Stimulated activated CD4-positive, alpha-beta T cell treated with anti-CD3 and anti-CD28 coated beads, TNF-alpha, amount 100 ng/mL, for 24 hours (primary cell): ENCODE data around the gene ANO1.

ENCODE experiments used
- DNase-seq, 3 experiments: peaks; one replicate each; pipeline ENCODE4 v3.0.0-alpha.2; 2020; ENCODE audit warnings: low read depth in 3 of 3

The ANO1 gene

DNA sequence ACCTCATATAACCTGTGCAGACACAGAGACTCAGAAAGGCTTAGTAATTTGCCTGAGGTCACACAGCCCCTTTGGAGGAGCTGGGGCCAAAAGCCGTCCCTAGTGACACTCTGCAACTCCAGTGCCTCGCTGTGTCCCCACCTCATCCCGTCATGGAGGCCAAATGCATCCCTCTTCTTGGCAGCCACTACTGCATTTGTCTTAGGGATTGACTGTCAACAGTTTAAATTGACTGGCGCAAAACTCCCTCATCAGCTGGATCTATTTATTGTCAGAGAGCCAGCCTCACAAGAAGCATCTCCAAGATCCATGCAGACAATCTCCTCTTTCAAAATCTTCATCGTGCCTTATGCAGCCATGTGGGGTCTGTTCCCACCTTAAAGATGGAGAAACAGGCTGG lies 35.7 kb downstream of the ANO1 start:
- DNase-seq = no peak

- no peak for DNase-seq
Measured at GRCh38 chr11:70115778-70116177, 37.7 kb downstream of the ANO1 start.

DNA sequence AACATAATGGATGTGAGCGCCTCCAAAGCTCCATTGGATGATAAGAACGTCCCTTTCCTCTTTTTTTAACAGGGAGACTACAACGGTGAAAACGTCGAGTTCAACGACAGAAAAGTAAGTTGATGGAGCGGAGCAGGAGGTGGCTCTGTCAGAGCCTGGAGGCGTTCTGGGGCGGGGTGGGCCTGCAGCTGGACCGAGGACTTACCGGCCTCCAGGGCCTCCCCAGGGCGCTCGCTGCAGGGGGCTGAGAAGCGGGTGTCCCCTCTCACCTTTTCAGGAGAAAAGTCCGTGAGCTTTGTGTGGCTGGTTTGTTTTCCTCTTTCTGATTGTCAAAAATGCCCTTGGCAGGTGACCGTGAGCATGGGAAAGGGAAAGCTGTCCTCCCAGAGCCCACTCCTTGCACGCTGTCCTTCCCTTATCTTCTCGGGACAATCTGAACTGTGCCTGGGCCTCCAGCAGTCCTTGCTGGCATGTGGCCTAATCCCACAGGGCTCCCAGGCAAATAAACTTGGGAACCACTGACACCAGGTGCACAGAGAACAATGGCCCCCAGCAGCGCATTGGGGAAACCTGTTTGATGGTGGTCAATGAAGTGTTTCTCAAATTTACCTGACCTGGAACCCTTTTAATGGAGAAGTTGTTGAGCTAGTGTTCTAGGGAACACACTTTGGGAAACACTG lies 38.4 kb downstream of the ANO1 start:
- no peak for DNase-seq

DNA sequence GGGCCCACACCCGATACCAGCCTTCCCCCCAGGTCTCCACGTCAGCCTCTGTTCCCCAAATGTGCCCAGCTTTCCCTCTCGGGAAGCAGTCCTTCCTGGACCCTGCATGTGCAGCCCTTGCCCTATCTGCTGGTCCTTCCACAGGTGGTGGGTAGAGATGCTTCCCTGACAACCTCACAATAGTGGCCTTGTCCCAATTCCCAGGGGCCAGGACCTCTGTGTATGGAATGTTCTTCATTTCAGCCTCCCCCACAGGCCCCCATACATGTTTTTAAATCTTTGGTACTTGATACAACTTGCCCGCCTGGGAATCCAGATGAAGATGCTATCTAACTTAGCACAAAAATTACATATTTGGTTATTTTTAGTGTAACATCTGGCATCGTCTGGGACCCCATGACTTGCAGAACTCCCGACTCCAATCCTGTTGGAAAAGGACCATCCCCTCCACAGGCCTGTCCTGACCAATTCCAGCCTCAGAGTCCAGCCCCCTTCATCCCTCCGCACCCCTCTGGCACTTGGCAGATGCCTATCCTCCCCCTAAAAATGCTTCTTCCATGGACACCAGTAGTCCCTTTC lies 39.5 kb downstream of the ANO1 start:
- DNase-seq = no peak

DNA sequence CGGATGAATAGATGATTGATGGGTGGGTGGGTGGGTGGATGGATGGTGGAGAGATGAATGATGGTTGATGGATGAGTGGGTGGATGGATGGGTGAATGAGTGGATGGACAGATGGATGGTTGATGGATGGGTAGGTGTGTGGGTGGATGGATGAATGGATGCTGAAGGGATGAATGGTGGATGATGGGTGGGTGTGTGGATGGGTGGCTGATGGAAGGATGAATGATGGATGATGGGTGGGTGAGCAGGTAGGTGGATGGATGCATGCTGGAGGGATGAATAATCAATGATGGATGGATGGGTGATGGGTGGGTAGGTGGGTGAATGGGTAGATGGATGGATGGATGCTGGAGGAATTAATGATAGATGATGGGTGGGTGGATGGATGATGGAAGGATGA lies 40.5 kb downstream of the ANO1 start:
- no peak for DNase-seq

GRCh38 chr11:70119502-70119901 lies 41.4 kb downstream of the ANO1 start:
- DNase-seq = no peak

GRCh38 chr11:70120674-70121073 lies 42.6 kb downstream of the ANO1 start:
- DNase-seq = no peak

DNA sequence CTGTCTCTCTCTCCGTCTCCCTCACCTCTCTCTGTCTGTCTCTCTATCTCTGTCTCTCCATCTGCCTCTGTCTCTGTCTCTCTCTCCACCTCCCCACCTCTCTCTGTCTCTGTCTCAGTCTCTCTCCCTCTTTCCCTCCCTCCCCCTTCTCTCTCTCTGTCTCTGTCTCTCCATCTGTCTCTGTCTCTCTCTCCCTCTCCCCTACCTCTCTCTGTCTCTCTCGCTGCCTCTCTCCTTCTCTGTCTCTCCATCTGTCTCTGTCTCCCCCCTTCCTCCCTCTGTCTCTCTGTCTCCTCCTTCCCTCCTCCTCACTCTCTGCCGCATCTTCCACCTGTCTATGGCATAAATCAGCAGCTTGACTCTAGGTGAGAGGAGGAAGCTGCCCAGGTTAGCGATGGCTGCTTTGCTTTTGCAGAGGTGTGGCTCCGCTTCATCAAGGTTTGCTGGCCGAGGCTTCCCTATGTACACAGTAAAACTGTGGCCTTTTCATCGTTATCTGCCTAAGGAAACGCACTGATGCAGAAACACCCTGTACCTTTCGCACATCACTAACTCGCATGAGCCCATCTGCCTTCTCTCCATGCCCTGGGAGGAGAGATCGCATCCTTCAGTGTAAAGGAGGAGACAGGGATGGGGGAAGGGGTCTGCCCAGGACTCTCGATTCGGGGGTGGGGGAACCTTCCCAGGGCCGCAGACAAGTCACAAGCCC lies 44.5 kb downstream of the ANO1 start:
- no peak for DNase-seq

DNA sequence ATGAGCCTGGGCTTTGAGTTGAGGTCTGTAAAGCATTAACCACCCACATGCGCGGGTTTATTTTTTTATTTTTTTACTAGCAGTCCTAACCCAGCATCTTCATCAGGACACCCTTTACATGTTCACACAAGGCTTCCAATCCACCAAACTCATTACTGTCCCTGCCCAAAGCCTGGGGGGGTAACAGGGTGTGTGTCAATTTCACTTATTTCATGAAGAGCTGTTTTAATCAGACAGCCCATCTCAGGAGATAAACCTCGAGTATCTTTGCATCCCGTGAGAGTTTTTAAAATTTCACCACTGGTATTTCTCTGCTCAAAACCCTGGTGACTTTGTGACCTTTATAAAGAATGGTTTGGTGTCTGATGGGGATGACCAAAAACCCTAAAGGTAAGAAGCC lies 45.6 kb downstream of the ANO1 start:
- no peak for DNase-seq

DNA sequence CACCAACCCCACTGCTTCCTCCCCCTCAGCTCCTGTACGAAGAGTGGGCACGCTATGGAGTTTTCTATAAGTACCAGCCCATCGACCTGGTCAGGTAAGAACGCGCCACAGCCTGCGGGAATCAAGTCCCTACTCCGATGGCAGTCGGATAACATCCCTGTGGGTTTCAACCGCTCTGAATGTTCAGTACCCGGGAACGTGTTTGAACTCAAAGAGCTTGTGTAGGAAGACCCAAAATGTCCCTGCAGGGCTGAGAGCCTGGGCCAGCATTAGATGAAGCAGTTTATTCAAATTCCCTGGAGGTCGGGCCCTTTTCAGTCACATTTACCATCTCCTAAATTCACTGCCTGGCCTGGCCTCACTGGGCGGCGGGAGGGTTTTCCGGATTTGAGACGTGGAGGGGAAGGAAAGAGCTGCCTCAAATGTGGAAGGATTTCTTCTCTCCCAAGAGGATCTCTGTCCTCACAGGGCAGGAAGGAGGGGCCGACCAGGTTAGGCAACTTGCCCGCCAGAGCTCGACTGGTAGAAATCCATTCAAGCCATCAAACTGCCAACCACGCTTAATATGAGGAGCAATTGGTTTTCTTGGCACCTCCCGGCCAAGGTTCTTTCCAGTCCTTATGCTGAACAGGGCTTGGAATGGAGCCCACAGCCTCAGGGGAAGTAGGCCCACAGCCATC lies 46.3 kb downstream of the ANO1 start:
- DNase-seq = no peak

DNA sequence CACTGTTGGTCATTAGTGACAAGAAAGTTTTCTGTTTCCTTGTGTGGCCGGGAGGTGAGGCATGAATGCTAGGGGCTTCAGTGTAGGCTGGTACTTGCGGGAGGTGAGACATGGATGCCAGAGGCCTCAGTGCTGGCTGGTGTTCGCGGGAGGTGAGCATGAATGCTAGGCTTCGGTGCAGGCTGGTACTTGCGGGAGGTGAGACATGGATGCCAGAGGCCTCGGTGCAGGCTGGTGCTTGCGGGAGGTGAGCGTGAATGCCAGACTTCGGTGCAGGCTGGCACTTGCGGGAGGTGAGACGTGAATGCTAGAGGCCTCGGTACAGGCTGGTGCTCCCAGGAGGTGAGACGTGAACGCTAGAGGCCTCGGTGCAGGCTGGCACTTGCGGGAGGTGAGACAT lies 48.4 kb downstream of the ANO1 start:
- no peak for DNase-seq

GRCh38 chr11:70127653-70128434 lies 49.7 kb downstream of the ANO1 start:
- no peak for DNase-seq

- DNase-seq = no peak
Measured at GRCh38 chr11:70128435-70128906, 50.4 kb downstream of the ANO1 start.

DNA sequence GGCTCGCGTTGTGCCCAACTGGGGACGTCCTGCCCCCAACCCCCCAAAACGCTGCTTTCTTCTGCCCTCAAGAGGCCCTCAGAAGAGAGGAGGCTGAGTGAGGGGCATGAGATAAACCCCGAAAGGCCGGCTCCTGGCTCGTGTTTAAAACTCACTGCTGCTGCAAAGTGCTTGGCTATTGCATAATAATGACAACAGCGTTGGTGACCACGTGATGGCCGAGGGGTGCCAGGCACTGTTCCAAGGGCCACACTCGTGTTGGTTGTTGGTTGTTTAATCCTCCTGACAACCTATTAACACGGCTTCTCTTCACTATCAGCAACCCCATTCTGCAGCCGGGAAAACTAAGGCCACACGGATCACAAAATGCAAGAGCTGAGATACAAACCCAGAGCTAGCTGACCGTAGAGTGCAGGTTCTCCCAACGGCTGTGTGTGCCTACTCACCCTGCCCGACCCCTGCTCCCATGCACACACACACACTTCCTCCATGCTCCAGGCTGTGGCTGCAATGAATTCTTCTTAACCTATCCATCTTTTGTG lies 51.0 kb downstream of the ANO1 start:
- DNase-seq = no peak

DNA sequence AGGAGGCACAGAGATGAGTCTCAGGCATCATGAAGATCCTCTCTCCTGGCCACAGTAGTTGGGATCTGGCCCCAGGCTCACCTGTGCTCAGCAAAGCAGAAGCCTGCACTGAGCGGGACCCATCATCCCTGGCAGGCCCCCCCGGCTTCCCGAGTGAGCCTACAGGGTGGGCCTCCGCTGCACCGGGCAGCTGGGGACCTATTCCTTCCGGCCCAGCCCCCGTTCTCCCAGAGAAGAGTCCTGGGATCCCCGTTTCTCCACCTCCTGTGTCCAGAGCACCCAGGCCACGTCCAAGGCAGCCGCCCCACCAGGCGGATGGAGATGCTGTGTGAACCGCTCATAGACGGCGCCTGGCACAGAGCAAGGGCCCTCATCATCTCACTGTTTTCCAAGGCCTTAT lies 52.5 kb downstream of the ANO1 start:
- DNase-seq = no peak

- DNase-seq = no peak
Measured at GRCh38 chr11:70131606-70132190, 53.6 kb downstream of the ANO1 start.

DNA sequence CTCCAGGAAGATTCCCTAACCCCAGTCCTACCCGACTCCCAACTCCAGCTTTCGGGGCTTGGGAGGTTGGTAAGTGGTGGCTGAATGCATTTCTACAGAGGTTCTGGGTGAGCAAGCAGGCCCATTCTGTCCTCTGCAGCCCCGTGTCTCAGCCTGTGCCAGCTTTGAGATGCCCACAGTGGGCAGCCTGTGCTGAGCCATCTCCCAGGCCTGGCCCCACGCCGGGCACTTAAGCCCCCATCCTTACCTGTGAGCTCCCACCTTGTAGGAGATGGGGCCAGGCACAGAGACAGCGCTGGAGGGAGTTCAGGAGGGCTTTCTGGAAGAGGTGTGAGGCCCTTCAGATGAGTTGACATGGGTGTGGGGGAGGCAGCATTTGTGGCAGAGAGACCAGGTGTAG lies 54.5 kb downstream of the ANO1 start:
- no peak for DNase-seq

DNA sequence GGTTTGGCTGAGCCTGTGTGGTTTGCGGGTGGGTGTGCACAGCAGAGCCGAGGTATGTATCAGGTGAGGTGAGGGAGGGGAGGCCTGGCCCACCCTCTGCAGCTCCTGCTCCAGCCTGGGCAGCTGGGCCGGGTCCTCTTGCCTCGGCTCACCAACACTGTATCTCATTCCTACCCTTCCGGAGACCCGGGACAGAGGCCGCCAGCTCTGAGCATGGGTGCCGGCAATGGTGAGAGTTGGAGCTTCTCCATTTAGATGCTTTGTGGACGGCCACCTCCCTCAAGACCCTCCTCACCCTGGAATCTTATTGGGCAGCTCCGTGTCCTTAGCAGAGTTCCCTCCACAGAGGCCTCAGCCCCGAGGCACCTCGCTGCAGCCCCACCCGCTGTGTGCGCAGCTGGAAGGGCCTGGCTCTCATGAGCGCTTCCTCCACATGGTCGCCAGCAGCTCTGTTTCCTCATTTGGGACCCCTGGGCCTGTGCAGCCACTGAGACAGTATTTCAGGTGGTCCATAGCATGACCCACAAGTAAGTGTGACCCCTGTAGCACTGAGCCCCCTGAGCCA lies 55.7 kb downstream of the ANO1 start:
- no peak for DNase-seq

DNA sequence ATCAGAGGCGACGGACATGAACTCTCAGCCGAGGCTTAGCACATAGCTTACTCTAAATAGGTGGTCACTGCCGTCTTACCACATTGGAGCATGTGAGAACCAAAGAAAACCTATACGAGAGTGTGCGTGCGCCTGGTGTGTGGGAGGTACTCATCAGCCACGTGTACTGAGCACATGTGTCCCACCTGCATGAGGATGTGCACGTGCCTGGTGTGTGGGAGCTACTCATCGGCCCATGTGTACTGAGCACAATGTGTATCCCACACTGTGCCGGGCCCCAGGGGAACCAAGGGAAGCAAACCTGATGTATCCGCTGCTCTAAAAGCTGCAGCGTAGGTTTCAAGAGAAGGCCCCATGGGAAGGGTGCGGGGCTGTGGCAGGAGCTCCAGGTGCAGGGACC lies 56.4 kb downstream of the ANO1 start:
- no peak for DNase-seq

DNA sequence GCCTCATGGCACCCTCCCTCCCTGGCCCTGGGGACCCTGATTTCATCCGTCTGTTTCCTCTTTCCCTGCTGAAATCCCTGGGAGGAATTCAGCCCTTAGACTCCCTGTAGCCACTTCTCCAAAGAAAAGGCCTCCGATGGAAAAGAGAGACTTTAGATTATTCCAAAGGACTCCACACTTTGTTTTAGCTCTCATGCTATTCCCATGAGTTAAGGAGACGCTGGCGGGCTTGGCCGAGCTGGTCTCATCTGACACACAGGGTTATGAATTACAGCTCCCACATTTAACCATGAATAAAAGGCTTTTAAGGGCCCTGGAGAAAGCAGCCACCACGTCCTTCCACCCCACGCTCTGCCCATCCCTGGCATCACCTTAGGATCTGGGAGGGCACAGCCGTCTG lies 57.0 kb downstream of the ANO1 start:
- DNase-seq = no peak

DNA sequence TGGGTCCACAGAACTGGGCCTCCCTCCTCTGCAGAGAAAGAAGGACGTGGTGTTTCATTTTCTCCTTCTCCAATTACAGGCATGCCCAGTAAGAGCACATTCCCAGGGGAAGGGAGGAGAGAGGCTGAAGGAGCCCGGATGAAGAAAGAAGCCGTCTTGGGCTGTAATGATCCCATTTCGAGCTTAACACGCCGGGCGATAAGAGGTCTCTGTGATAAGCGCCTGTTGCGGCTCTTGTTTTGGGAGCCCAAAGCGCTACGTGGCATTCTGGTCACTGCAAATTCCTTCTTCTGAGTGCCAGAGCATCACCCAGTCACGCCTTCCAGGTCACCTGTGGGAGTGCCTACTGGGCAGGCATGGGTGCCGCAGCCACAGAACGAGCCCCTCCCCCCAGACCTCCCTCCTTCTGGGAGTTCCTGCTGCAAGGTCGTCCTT lies 57.5 kb downstream of the ANO1 start:
- DNase-seq = no peak
